Right ventricle myocardium inferior (tissue), 1 donor: ENCODE measurements around the gene CEP57L1. TPM values are rescaled to one million over a fixed set of nuclear protein-coding genes. Genes with fewer than 3 reads are reported as not detected.
A peak's percentile ranks its signal among the peaks of the same experiment; 100 is the strongest.

ENCODE experiments used
- ATAC-seq: fragments of 200-7000 bp; cut with Tn5 transposase; one replicate; pipeline ENCODE4 v1.9.1; 2020; ENCODE audit warnings: mild to moderate bottlenecking, moderate library complexity
- DNase-seq: peaks from one replicate; pipeline ENCODE4 v3.0.0; 2021; ENCODE audit errors: missing footprints
- intact Hi-C: fragments of 100-400 bp; cut with DNase I; formaldehyde crosslinking; loops from one replicate; pipeline ENCODE4 v1.11.0; 2022
- long read RNA-seq: library from polyadenylated mRNA; unstranded; transcript quantifications from one replicate; pipeline ENCODE4 v2.0.0, GENCODE V29; 2021
- total RNA-seq: library from RNA; stranded (reverse); fragmentation: NEBNext Ultra II Directional; extraction: Animal tissue kit (Norgen Biotek cat#: 25700); gene quantifications from one replicate; pipeline ENCODE4 v1.2.1, GENCODE V29; 2021
- donor health status: DM: no; HTN: yes; CAD: no; lungs with severe emphysema.

The CEP57L1 gene
- 7.7 TPM for total RNA-seq
- long read RNA-seq, partial matches to known transcripts: 0 of 2 reads
- long read RNA-seq, other reads (novel, unspliced or antisense): 2 of 2 reads

DNA sequence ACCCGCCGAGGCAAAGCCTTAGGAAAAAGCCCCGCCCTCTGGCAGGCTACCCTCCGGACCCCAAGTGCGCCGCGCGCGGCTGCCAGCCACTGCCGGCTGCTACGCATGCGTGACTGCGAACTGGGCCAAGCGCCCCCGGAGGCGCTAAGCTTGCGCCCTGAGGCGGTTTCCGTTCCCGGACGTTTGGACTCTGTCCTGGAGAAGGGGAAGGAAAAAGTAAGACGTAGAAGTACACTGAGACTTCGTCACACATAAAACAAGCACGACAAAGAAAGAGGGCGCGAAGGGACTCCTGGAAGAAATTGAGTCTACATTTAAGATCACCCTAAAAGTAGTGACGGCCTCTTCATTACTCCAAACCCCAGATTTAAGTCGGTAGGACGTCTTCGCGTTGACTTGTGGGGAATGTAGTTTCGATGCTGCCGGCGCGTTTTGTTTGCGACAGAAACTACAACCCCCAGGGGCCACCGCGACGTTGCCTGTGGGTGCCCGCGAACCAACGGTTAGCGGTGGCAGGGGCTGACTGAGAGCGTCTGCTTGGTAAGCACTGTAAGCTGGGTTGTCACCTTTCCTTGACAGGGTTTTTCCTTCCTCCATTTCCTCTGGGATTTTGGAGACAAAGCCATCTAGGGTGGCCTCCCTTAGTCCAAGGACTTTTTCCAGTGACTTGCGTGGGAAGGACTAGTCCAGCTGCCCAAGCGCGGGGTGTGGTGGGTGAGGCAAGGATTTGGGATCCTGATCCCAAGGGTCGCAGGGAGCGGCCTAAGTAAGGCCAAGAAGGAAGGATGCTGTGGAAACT lies at the start of gene CEP57L1:
Gene CEP57L1 (plus strand): TSS at position 472 of the 799 bp plus-strand sequence. CDS start 49,715 bp downstream, outside the sequence.
- intact Hi-C loops: loop anchor here (1.0 kb wide), 1 partner anchor 288 kb away; no protein-coding TSS in a partner anchor
- ATAC-seq: peak; percentile 73
- DNase-seq: peak; percentile 99

DNA sequence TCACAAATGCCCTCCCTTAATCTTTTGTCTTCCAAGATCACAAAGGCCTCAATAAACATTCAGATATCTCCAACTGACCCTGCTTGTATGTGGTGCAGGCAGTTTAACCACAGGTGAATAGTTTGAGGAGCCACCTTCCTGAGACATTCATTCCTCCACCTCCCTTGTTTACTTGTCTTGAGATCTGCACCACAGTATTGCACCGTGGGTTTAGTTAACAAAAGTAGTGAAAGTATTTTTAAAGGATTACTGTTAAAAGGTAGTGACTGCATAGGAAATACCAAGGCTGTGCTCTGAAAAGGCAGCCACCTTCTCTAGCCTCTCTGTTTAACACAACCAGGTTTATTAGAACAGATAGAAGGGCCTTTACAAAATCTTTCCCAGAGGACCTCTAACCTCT lies 47.1 kb upstream of the CEP57L1 start:
- no peak for DNase-seq
- ATAC-seq: peak; percentile 13

DNA sequence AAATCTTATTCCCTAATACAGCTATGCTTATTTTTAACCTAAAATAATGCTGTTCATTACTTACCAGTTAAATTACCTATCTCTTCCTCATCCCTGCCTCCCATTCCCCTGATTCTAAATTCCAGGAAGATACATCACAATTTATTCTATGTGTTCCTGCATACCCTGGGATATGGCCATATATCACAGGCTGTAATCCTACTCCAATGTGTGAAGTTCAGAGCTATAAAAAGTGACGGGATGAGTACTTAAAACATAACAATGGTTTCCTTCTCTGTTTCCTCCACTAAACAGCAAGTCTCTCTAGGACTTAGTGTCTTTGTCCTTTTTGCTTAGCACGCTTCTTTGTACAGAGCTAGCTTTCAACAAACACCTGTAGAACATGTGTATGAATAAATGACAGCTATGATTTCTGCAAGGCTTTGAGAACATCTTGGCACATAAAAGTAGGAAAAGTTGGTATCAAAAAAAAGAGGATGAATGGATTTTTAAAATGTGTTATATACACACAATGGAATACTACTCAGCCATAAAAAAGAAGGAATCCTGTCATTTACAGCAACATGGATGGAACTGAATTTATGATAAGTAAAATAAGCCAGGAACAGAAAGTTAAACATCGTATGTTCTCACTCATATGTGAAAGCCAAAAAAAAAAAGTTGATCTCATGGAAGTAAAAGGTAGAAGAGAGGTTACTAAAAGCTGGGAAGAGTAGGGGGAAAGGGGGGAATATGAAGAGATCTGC lies 46.5 kb upstream of the CEP57L1 start:
- DNase-seq (no peak), ATAC-seq (no peak)
- intact Hi-C loops: no loop called here

More for the DNA sequence above, 47.1 kb upstream of the CEP57L1 start:
- intact Hi-C loops: no loop called here

DNA sequence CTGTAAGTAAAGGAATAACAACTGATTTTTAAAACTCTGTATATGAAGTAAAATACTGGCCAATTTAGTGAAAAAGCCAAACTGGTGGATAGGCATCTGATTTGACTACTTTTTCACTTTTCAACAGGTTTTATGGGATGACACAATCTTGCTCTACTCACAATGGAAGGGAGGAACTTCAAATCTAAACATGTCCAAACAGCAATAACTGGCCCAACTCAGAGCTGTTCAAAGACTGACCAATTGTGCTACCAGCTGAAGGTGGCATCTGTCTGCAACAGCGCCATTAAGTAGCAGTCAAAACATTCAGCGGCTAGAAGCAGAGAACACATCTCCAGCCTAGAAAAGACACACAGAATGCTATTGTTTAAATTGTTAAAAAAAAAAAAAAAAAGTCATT lies 45.3 kb upstream of the CEP57L1 start:
- no peak for DNase-seq
- no peak for ATAC-seq
- intact Hi-C loops: no loop called here

DNA sequence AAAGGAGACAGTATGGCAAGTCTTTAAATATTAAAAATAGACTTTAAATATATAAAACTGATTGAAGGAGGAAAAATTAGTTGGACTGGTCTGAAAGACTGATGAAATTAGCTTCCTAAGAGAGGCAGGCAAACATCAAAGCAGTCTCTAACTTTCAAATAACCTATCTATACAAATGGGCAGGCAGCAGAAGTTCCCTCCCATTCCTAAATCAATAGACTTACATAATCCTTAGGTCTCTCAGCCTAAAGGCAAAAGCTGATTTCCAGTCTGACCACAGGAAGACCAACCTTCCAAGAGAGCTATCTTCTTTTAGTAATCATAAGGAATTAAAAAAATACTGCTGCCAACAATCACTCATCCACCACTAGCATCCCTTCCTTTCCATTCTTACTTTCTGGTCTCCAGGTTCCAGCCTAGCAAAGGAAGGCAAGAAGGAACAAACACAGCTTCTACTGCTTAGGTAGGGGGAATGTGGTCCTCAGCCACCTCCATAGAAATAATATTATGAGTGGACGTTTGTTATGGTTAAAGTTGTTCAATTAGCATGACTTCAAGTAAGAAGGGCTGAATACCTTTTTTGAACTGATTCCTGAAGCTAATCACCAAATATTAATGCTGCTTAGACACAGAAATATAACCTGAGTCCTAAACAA lies 44.7 kb upstream of the CEP57L1 start:
- intact Hi-C loops: no loop called here
- ATAC-seq (no peak), DNase-seq (no peak)

DNA sequence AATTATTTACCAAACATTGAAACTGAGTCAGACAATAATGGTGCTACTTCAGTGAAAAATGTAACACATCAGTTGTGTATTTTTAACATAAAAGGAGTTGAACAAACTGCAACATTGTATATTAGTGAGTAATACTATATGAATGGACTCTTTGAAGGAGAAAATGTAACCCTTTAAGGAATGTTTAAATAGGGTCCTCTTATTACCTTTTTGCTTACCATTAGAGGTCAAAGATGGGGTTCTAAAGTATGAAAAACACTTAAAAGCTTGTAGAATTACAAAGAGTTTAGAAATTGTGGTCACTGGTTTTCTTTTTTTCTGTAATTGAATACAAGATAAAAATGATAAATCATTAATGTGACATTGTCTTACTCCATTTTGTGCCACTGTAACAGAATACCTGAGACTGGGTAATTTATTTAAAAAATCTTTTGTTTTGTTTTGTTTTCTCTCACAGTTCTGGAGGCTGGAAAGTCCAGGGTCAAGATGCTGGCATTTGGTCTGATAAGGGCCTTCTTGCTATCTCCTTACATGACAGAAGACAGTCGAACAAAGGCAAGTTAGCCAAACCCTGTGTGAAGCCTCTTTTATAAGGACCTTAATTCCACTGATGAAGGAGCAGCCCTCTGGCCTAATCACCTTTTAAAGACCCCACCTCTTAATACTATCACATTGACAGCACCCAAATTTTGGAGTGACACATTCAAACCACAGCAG lies 43.8 kb upstream of the CEP57L1 start:
- DNase-seq (no peak), ATAC-seq (no peak)
- intact Hi-C loops: no loop called here

DNA sequence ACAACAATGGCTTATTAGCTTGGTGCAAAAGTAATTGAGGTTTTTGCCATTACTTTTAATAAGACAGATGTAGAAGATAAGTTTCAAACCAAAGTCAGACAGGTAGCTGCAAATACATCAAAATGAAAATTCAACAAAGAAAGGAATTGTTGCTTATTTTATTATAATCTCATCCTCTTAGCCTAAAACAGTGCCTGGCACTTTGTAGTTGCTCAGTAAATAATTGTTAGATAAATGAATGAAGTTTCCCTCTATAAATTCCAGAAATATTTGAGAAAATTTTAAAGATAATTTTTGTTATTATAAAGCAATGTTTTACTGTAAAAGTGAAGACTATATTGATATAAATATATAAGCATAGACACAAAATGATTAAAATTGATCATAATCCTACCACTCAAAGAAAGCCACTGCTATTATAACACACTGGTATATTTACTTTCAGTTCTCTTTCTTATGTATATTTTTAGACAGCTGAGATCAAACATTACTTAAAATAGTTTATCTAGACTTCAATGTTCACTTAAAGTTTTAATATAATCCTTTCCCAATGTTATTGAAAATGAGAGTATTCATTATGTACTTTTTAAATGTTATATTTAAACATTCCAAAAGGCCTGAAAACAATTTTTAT lies 43.2 kb upstream of the CEP57L1 start:
- DNase-seq: no peak
- ATAC-seq: no peak
- intact Hi-C loops: no loop called here

DNA sequence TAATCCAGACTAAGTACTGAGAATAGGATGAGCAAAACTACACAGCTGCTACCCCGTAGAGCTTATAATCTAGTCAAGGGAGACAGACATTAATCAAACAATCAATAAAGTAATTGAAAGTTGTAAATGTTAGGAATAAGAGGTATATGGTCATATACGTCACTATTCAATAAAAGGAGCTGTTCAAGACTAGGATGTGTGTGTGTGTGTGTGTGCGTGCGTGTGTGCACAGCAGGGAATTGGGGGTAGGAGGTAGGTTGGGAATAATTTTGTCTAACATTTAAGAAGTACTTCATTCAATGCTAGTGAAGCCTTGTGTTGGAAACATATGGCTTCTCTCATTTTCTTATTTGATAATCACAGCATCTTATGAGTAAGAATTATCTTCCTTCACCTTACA lies 42.5 kb upstream of the CEP57L1 start:
- intact Hi-C loops: no loop called here
- DNase-seq: no peak
- ATAC-seq: no peak

DNA sequence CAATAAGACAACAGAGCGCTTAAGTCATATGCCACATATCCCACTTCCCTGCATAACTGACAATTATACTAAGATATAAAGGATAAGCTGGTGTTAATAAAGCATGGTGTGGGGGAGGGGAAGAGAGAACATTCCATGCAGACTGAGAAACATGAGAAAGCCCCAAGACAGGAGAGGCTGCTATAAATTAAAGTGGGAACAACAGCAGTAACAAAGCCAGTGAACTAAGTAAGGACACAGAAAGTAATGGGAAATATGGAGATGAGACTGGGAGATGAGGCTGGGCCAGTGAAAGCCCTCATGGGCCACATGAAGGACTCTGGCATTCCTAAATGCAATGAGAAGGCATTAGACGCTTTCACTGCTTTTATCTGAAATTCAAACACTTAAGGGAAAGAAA lies 42.0 kb upstream of the CEP57L1 start:
- no peak for DNase-seq
- no peak for ATAC-seq
- intact Hi-C loops: no loop called here

DNA sequence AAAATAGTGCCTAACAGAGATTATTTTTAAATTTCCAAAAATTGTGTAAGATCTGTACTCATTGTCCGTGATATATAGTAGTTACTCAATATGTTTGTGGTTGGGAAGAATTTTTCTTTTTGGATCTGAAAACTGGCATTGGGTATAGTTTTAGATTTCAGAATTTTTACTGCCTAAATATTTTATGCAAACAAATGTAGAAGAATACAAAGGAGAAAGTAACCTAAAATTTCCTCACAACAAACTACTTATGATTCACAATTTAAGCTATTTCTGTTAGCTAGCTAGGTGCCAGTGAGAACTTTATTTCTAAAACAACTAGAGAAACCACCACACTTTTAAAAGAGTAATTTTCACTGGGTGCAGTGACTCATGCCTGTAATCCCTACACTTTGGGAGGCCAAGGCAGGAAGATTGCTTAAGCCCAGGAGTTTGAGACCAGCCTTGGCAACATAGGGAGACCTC lies 39.5 kb upstream of the CEP57L1 start:
- DNase-seq: no peak
- ATAC-seq: no peak
- intact Hi-C loops: loop anchor here (5.0 kb wide), 1 partner anchor 44 kb away; no protein-coding TSS in a partner anchor

DNA sequence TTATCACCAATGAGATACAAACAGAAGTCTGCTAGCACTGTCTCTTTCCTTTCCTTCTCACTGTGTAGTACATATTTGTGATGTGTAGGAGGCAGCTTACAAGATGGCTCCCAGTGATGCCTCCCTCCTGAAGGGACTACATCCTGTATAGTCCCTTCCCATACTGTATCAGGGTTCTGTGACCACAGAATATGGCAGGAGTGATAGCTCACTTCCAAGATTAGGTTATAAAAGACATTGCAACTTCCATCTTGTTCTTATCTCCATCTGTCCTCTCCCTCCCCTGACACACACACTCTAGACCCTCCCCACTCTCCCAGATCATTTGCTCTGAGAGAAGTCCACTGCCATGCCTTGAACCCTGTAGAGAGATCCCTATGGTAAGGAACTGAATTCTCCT lies 38.6 kb upstream of the CEP57L1 start:
- ATAC-seq: no peak
- intact Hi-C loops: loop anchor here (5.0 kb wide), 1 partner anchor 44 kb away; no protein-coding TSS in a partner anchor
- DNase-seq: no peak

DNA sequence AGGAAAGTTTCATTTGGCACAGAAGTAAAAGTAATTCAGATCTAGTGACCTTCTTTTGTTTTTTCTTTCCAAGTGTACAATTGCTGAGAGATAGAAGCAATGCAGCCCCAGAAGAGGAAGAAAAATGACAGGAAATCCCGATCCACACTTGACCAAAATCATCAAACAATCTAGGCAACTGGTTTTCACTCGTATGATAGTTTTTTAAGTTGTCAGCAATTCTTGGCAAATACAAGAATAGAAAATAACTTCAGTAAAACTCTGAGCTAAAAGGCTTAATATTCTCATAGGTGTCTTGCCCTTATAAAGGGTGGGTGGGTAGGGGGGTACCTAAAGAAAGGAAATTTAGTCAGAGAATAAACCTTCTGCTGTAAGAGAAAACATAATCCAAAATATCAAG lies 36.7 kb upstream of the CEP57L1 start:
- DNase-seq (no peak), ATAC-seq (no peak)
- intact Hi-C loops: loop anchor here (5.0 kb wide), 1 partner anchor 46 kb away; no protein-coding TSS in a partner anchor

DNA sequence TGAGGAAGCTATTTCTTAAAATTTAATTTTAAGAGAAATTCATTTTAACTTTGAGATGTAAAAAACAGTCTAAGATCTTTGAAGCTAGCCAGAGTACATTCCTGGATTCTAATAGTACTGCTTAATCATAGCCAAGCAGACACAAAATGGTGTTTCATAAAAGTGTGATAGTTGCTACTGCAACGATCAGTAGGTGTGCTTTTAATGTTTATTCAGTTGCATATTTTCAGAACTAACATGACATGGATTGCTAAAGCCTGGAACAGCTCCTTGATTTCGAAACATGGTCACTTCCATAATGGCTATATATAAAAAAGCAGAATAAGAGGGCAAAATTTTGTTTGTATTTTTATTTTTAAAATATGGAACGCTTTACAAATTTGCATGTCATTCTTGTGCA lies 36.2 kb upstream of the CEP57L1 start:
- DNase-seq (no peak), ATAC-seq (no peak)
- intact Hi-C loops: loop anchor here (5.0 kb wide), 1 partner anchor 47 kb away; no protein-coding TSS in a partner anchor

DNA sequence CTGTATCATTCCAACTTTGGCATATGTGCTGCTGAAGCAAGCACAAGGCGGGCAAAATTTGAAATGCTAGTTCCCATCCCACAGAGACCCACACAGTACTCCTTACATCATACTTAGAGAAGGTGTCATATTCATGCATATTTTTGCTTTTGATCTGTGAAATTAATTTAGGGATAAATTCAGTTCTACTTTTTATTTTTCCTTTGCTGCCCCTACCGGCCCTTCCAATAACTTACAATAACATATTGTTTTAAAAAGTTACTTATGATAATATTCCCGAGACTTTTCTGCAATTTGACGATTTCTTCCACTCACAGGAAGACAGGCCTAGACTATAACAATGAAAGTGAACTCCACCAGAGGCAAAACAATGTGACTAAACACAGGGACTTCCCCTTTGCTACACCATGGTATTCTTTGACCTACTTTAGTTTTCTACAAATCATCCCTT lies 35.7 kb upstream of the CEP57L1 start:
- DNase-seq (no peak), ATAC-seq (no peak)
- intact Hi-C loops: loop anchor here (5.0 kb wide), 1 partner anchor 47 kb away; no protein-coding TSS in a partner anchor

DNA sequence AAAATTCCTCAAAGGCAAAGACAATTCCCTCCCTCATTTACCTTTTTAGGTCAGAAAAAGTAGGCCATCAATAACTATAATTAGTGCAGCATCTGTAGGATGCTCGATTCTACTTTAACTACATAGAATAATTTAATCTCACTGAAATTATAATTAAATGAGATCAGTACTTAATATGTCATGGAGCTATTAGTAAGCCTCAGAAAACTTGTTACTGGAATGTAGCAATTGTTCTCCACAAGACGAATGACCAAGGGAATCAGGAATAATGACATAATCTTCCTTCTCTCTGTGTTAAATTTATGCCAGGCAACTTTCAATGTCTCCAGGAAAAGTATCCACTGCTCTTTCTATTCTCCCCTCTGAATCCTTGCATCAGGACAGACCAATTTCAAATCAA lies 34.7 kb upstream of the CEP57L1 start:
- intact Hi-C loops: no loop called here
- DNase-seq: no peak
- ATAC-seq: no peak

DNA sequence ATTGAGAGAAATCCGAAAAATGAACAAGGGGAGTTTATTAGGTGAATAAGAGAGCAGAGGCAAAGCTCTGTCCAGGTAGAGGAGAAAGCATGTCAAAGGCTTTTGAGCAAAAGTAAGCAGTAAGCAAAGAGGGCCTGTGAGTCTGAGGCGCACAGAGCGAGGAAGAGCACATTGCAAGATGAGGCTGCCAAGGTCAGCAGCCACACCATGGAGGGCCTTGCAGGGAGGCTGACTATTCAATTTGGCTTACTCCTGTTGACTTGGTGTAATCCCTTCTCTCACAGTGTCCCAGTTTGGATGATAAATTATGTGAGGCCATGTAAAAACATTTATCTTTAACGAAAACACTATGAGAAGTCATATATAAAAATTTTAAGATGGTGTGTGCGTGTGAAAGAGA lies 33.1 kb upstream of the CEP57L1 start:
- intact Hi-C loops: no loop called here
- ATAC-seq (no peak), DNase-seq (no peak)

DNA sequence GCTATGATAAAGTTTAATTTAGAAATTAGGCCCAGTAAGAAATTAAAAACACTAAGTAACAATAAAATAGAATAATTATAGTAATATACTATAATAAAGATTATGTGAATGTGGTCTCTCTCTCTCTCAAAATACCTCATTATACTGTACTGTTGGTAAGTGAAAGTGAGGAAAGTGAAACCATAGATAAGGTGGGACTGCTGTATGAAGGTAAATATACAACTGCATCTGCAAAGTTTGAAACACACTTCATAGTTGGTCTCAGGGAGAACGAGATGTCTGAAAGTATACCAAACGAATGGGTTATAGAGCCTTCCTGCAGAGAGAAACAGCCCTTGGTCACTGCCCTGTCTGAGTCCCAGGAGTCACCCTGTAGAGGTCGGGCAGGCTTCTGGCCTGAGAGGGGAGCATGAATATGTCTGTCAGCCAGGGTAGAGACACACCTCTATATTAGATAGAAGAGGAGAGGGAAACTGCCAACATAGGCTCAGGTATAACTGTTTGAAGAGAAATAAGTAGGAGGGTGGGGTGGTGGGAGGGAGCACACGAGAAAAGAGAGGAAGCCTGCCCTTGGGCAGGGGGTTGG lies 32.4 kb upstream of the CEP57L1 start:
- no peak for DNase-seq

More for the DNA sequence above, 32.4 kb upstream of the CEP57L1 start:
- intact Hi-C loops: no loop called here
- peak; percentile 58 for ATAC-seq
